SK-N-SH treated with all-trans-retinoic acid at 6 μM for 48 hours (cell line): ENCODE results near the gene CDX1.

ENCODE experiments used
- ATAC-seq: fragments of 200-7000 bp; cut with Tn5 transposase; 3 replicates; pipeline ENCODE4 v1.9.1; 2020; ENCODE audit warnings: mild to moderate bottlenecking, moderate library complexity
- ARNTL ChIP-seq: fragments of 450-650 bp; formaldehyde crosslinking; IDR thresholded peaks from 2 replicates; pipeline ENCODE4 v1.5.0; 2020; ENCODE audit warnings: low read depth, mild to moderate bottlenecking, moderate library complexity, borderline replicate concordance
- CREB5 ChIP-seq: fragments of 250-450 bp; sonication (Bioruptor Pico); IDR thresholded peaks from 2 replicates; pipeline ENCODE4 v1.5.1; 2020; ENCODE audit warnings: low read depth, mild to moderate bottlenecking, moderate library complexity
- CSDC2 ChIP-seq: fragments of 250-450 bp; sonication (Bioruptor Pico); IDR thresholded peaks from 2 replicates; pipeline ENCODE4 v1.5.0; 2020; ENCODE audit warnings: mild to moderate bottlenecking, moderate library complexity
- CSRNP3 ChIP-seq: fragments of 250-450 bp; sonication (Bioruptor Pico); IDR thresholded peaks from 2 replicates; pipeline ENCODE4 v1.5.1; 2021; ENCODE audit warnings: mild to moderate bottlenecking, moderate library complexity
- ESRRG ChIP-seq: fragments of 250-450 bp; sonication (Bioruptor Pico); IDR thresholded peaks from 2 replicates; pipeline ENCODE4 v1.6.1; 2021; ENCODE audit warnings: mild to moderate bottlenecking
- GLIS3 ChIP-seq: fragments of 250-450 bp; sonication (Bioruptor Pico); IDR thresholded peaks from 2 replicates; pipeline ENCODE4 v1.5.0; 2020; ENCODE audit warnings: mild to moderate bottlenecking, moderate library complexity
- ISL1 ChIP-seq: fragments of 250-450 bp; sonication (Bioruptor Pico); IDR thresholded peaks from 2 replicates; pipeline ENCODE4 v2.1.2; 2022; ENCODE audit warnings: mild to moderate bottlenecking, moderate library complexity
- OSR1 ChIP-seq: fragments of 250-450 bp; sonication (Bioruptor Pico); IDR thresholded peaks from 2 replicates; pipeline ENCODE4 v1.8.0; 2022; ENCODE audit warnings: moderate library complexity, mild to moderate bottlenecking, inconsistent platforms
- PATZ1 ChIP-seq: fragments of 250-450 bp; sonication (Bioruptor Pico); IDR thresholded peaks from 2 replicates; pipeline ENCODE4 v1.8.0; 2020; ENCODE audit warnings: mild to moderate bottlenecking, moderate library complexity, borderline replicate concordance
- POU6F1 ChIP-seq: fragments of 250-450 bp; sonication (Bioruptor Pico); IDR thresholded peaks from 2 replicates; pipeline ENCODE4 v1.8.0; 2021; ENCODE audit warnings: low read depth, mild to moderate bottlenecking, moderate library complexity, borderline replicate concordance
- PPARA ChIP-seq: fragments of 250-450 bp; sonication (Bioruptor Pico); IDR thresholded peaks from 2 replicates; pipeline ENCODE4 v1.5.0; 2020; ENCODE audit warnings: mild to moderate bottlenecking, borderline replicate concordance
- RARB ChIP-seq: fragments of 250-450 bp; sonication (Bioruptor Pico); IDR thresholded peaks from 2 replicates; pipeline ENCODE4 v1.8.0; 2021; ENCODE audit warnings: mild to moderate bottlenecking, moderate library complexity
- SNAI2 ChIP-seq: fragments of 250-450 bp; sonication (Bioruptor Pico); IDR thresholded peaks from 2 replicates; pipeline ENCODE4 v1.5.0; 2020; ENCODE audit warnings: mild to moderate bottlenecking, moderate library complexity
- TCF4 ChIP-seq: fragments of 250-450 bp; sonication (Bioruptor Pico); IDR thresholded peaks from 2 replicates; pipeline ENCODE4 v1.8.0; 2021; ENCODE audit warnings: mild to moderate bottlenecking, moderate library complexity, borderline replicate concordance
- TOX ChIP-seq: fragments of 250-450 bp; sonication (Bioruptor Pico); IDR thresholded peaks from 2 replicates; pipeline ENCODE4 v1.8.0; 2021; ENCODE audit warnings: mild to moderate bottlenecking, moderate library complexity, borderline replicate concordance
- TSHZ2 ChIP-seq: fragments of 250-450 bp; sonication (Bioruptor Pico); IDR thresholded peaks from 2 replicates; pipeline ENCODE4 v1.5.0; 2020; ENCODE audit warnings: mild to moderate bottlenecking, moderate library complexity
- ZC3H10 ChIP-seq: fragments of 250-450 bp; sonication (Bioruptor Pico); IDR thresholded peaks from 2 replicates; pipeline ENCODE4 v1.5.1; 2021; ENCODE audit warnings: mild to moderate bottlenecking, moderate library complexity
- ZFP3 ChIP-seq: fragments of 250-450 bp; sonication (Bioruptor Pico); IDR thresholded peaks from 2 replicates; pipeline ENCODE4 v1.5.0; 2020; ENCODE audit warnings: mild to moderate bottlenecking, moderate library complexity
- ZFP30 ChIP-seq: fragments of 450-650 bp; formaldehyde crosslinking; IDR thresholded peaks from 2 replicates; pipeline ENCODE4 v1.5.0; 2022; ENCODE audit warnings: mild to moderate bottlenecking, moderate library complexity
- ZNF565 ChIP-seq: fragments of 450-650 bp; formaldehyde crosslinking; conservative IDR thresholded peaks from 2 replicates; pipeline ENCODE4 v1.5.0; 2020; ENCODE audit warnings: low read depth, mild to moderate bottlenecking, moderate library complexity
- ZNF70 ChIP-seq: fragments of 450-650 bp; formaldehyde crosslinking; IDR thresholded peaks from 2 replicates; pipeline ENCODE4 v1.5.0; 2020; ENCODE audit warnings: mild to moderate bottlenecking, moderate library complexity
- ZNF8 ChIP-seq: fragments of 450-650 bp; formaldehyde crosslinking; IDR thresholded peaks from 2 replicates; pipeline ENCODE4 v1.5.0; 2020; ENCODE audit warnings: mild to moderate bottlenecking, moderate library complexity

CDX1 gene

GRCh38 chr5:150126199-150126920, 40.2 kb upstream of the CDX1 start:
- no peak for ATAC-seq
- TF ChIP-seq ZNF565 (CRISPR knock-in tag): no peak
- TF ChIP-seq ZFP30 (CRISPR knock-in tag): no peak
- TF ChIP-seq ZNF70: no peak
- no peak for TF ChIP-seq OSR1 (CRISPR knock-in tag)
- TF ChIP-seq TOX (CRISPR knock-in tag): no peak
- no peak for TF ChIP-seq GLIS3 (CRISPR knock-in tag)
- TF ChIP-seq CSRNP3 (CRISPR knock-in tag): no peak
- TF ChIP-seq ARNTL: no peak
- TF ChIP-seq ZNF8: no peak
- TF ChIP-seq PPARA (CRISPR knock-in tag): no peak
- TF ChIP-seq ISL1 (CRISPR knock-in tag): no peak
- TF ChIP-seq PATZ1: no peak

GRCh38 chr5:150126921-150127265, 39.7 kb upstream of the CDX1 start:
- TF ChIP-seq RARB (no peak), ISL1 (CRISPR knock-in tag) (no peak), SNAI2 (no peak), ZC3H10 (CRISPR knock-in tag) (no peak), ZNF70 (no peak)
- TF ChIP-seq, all 23 proteins: peak for 0
- ATAC-seq: no peak

GRCh38 chr5:150129454-150129812, 37.1 kb upstream of the CDX1 start:
- TF ChIP-seq SNAI2 (no peak), ISL1 (CRISPR knock-in tag) (no peak), GLIS3 (CRISPR knock-in tag) (no peak), ZC3H10 (CRISPR knock-in tag) (no peak), ARNTL (no peak), CREB5 (CRISPR knock-in tag) (no peak), TCF4 (no peak), CSRNP3 (CRISPR knock-in tag) (no peak), POU6F1 (no peak), CSDC2 (CRISPR knock-in tag) (no peak), OSR1 (CRISPR knock-in tag) (no peak), ZNF70 (no peak), ZNF8 (no peak), TOX (CRISPR knock-in tag) (no peak), ZFP3 (CRISPR knock-in tag) (no peak), ZNF565 (CRISPR knock-in tag) (no peak), ZFP30 (CRISPR knock-in tag) (no peak), PATZ1 (no peak), ESRRG (CRISPR knock-in tag) (no peak), TSHZ2 (CRISPR knock-in tag) (no peak)
- TF ChIP-seq, all 23 proteins: peak for 0
- no peak for ATAC-seq
